Measurements from ENCODE around the gene FNDC4.
"Not testable (repeated sequence)": the region's sequence is repeated elsewhere in the genome, so short reads cannot be mapped to it uniquely, and the experiment has no call there.

The FNDC4 gene, protein sequence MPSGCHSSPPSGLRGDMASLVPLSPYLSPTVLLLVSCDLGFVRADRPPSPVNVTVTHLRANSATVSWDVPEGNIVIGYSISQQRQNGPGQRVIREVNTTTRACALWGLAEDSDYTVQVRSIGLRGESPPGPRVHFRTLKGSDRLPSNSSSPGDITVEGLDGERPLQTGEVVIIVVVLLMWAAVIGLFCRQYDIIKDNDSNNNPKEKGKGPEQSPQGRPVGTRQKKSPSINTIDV

DNA sequence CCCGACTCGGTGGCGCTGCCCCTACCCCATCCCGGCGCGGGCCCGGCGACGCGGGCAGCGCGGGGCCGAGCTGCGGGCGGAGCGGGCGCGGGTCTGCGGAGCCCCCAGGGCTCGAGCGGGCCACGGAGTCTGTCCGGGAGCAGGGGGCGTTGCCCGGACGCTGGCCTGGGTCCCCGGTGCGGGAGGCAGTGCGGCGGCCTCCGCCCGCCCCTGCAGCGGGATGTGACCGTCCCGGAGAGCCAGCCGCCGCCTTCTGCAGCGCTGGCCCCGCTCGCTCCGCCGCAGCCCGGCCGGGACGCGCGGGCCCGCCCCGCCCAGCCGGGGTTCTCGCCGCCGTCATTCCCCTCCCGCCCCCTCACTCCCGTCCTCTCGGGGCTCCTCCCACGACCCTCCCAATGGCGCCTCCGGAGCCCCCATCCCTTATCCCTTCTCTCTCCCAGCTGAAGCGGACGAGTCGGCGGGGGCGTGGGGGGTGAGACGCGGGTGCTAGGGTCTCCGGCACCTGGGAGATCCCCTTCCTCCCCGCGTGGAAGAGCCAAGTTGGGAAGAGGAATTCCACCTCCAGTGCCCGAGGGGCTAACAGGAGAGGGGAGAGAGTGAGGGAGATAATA, at the start of gene FNDC4:
Gene FNDC4, minus strand, starts transcription at position 257 of the 611 bp plus-strand sequence. CDS start 521 bp downstream, outside the sequence.
- DNase-seq (ENCODE audit: low spot score): no peak

DNA sequence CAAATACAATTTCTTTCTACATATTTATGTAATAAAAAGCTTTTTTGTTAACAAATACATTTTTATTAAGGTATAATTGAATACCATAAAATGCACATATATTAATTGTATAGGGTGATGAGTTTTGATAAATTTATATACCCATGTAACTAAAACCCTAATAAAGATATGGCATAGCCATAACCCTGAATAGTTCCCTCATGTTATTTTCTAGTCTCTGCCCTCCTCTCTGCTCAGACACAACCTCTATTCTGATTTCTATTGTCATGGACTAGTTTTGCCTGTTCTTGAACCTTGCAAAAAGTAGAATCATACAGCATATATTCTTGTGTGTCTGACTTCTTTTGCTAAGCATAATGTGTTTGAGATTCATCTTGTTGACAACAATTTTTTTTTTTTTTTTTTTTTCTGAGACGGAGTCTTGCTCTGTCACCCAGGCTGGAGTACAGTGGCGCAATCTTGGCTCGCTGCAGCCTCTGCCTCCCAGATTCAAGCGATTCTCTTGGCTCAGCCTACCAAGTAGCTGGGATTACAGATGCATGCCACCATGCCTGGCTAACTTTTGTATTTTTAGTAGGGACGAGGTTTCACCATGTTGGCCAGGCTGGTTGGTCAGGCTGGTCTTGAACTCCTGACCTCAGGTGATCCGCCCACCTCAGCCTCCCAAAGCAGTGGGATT, 49.3 kb upstream of the FNDC4 start:
- DNase-seq (ENCODE audit: low spot score): no peak

DNA sequence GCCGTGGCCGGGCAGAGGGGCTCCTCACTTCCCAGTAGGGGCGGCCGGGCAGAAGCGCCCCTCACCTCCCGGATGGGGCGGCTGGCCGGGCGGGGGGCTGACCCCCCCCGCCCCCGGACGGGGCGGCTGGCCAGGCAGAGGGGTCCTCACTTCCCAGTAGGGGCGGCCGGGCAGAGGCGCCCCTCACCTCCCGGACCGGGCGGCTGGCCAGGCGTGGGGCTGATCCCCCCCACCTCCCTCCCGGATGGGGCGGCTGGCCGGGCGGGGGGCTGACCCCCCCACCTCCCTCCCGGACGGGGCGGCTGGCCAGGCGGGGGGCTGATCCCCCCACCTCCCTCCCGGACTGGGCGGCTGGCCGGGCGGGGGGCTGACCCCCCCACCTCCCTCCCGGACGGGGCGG, 44.6 kb upstream of the FNDC4 start:
- not testable (repeated sequence) for DNase-seq (ENCODE audit: low spot score)

DNA sequence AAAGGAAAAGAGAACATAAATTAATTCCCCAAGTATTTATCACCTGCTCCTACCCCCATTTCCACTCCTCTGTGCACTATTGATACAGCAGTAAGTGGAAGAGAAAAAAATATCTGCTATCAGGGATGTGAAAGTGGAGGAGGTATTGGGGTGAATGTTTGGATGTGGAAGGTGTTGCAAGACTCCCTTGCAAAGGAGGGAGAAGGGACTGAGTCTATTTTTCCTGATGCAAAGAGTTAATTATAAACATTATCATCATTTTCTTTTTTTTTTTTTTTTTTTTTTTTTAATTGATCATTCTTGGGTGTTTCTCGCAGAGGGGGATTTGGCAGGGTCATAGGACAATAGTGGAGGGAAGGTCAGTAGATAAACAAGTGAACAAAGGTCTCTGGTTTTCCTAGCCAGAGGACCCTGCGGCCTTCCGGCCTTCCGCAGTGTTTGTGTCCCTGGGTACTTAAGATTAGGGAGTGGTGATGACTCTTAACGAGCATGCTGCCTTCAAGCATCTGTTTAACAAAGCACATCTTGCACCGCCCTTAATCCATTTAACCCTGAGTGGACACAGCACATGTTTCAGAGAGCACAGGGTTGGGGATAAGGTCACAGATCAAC, 43.9 kb upstream of the FNDC4 start:
- not testable (repeated sequence) for DNase-seq (ENCODE audit: low spot score)

DNA sequence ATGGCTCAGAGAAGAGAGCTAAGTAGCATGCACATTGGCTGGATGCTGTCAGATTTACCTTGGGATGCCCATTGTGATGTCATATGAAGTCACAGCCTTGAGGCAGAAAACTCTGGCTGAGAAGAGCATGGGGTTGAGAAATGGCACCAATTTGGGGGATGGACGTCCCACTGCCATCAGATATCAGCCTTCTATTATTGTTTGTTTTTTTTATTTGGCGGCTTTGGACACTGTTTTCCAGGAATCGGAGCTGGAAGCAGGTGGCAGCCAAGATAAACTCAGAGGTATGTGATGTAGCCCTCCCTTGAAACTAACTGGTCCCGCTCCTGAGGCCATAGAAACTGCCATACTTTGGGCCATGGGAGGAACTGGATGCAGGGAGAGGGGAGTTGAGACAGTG, 42.3 kb upstream of the FNDC4 start:
- no peak for DNase-seq (ENCODE audit: low spot score)

DNA sequence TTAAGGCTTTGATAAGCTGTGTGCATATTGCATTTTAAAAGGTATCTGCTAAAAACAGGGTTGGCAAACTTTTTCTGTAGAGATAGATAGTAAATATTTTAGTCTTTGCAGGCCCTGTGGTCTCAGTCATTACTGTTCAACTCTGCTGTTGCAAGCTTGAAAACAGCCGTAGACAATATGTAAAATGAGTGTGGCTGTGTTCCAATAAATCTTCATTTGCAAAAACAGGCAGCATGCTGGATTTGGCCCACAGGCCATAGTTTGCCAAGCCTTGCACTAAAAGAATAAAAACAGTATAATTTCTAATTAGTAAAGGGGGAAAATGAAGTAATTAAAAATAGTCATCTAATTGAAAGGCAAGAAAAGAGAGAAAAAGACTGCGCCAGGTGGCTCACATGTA, 37.0 kb upstream of the FNDC4 start:
- no peak for DNase-seq (ENCODE audit: low spot score)

DNA sequence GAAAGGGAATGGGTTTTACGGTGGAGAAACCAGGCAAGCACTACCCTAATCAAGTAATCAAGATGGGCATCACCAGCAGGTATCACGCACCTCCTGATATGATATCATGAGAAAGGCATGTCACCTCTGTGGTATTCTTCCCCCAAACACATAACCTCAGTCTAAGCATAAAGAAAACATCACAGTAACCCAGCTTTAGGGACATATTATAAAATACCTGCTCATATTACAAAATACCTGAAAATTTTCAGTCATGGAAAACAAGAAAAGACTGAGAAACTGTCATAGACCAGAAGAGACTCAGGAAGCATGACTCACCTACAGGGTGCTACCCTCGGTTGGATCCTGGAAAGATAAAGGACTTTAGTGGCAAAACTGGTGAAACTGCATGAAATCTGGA, 32.2 kb upstream of the FNDC4 start:
- no peak for DNase-seq (ENCODE audit: low spot score)

DNA sequence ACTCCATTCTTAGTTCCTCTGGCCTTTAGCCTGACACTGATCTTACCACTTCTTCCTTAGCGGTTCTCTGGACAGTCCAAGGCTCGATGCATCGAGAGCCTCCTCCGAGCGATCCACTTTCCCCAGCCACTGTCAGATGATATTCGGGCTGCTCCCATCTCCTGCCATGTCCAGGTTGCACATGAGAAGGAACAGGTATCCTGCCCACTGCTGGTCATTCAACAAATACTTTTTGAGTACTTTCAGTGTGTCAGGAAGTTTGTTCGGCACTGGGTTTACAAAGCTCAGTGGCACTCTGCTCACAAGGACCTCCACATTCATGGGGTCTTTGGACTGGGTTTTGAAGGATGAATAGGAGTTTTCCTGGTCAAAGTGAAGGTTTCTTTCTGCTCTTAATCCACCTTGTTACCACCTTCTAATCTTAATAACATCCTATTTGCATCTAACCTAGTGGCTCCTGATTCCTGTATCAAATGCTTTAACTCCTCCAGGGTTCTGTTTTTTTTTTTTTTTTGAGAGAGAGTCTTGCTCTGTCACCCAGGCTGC, 27.5 kb upstream of the FNDC4 start:
- no peak for DNase-seq (ENCODE audit: low spot score)

DNA sequence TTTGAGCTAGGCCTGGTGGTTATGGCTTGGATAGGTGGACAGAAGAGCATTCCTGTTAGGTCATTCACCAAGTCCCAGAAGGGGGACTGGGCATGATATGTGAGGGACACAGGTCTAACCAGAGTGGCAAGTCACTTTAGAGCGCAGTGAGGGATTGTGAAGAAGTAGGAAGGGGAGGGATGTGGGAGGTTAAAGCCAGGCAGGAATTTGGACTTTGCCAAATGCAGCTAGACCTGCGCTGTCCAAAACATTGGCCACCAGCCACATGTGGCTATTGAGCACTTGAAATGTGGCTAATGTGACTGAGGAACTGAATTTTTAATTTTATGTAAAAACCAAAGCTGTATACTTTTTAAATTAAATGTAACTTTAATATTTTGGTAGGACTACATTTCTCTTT, 25.3 kb upstream of the FNDC4 start:
- DNase-seq (ENCODE audit: low spot score): no peak

DNA sequence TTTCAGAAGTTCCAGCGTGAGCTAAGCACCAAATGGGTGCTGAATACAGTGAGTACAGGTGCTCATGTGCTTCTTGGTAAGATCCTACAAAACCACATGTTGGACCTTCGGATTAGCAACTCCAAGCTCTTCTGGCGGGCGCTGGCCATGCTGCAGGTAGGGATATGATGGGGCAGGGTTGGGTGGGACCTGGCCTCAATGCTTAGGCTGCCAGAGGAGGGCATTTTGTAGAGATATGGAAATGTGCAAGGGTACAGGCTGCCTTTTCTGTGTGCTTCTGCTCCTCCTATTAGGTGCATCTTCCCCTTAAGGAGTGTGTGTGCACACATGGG, 23.7 kb upstream of the FNDC4 start:
- DNase-seq (ENCODE audit: low spot score): no peak

DNA sequence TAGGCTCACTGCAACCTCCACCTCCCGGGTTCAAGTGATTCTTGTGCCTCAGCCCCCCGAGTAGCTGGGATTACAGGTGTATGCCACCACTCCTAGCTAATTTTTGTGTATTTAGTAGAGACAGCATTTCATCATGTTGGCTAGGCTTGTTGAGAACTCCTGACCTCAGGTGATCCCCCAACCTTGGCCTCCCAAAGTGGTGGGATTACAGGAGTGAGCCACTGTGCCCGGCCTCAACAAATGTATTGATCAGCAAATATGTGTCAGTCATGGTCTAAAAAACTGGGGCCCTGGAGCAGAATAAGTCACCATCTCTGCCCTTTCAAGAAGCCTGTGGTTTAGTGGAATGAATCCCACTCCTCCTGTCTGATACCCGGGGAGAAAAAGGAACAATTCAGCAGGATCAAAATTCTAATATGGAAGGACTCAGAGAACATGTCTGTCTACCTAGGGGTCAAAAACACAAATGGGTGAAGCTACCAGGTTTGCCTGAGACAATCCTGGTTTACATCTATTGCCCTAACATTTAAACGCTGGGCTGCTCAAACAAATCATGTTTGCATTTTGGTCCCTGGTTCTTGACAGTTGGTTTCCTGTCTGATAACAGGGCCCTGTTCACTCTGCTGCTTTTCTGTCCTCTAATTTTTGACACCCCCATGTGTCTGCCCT, 23.2 kb upstream of the FNDC4 start:
- no peak for DNase-seq (ENCODE audit: low spot score)

DNA sequence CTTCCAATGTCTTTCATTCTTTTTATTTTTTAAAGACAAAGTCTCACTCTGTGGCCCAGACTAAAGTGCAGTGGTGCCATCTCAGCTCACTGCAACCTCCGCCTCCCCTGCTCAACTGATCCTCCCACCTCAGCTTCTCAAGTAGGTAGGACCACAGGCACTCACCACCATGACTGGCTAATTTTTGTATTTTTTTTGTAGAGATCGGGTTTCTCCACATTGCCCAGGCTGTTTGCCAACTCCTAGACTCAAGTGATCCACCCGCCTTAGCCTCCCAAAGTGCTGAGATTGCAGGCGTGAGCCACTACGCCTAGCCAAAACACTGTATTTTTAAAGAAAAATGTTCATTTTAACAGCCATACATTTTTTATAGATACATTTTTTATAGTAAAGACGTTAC, 14.3 kb upstream of the FNDC4 start:
- DNase-seq (ENCODE audit: low spot score): no peak

DNA sequence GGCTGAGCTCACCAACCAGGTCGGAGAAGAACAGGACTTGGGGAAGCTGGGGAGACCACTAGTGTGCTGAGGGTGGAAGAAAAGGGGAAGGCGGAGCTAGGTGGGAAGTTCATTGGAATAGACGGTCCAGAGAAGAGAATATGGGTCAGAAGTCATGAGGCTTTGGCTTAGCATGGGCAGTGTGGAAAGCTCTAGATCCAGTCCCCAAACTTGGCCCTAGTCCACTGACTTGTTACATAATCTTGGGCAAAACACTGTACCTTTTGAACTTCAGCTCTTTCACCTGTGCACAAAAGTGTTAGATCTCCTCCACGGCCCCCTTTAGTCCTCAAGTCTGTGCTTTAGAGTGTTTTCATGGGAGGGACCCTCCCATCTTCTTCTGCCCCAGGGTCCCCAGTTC, 12.3 kb upstream of the FNDC4 start:
- no peak for DNase-seq (ENCODE audit: low spot score)

DNA sequence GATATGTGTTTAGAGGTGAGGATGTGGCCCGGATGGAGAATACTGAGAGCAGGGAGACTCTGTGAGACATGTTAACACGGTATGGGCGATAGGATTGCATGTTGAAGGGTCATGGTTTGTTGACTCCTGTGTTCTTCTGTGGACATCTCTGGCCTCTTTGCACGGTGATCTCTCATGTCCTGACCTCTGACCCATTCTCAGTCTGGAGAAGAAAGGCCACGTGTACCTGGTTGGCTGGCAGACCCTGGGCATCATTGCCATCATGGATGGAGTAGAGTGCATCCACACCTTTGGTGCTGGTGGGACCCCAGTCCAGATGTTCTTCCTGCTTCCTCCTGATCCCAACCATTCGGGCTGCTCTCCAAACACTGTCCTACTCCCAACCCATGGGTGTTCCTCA, 11.6 kb upstream of the FNDC4 start:
- no peak for DNase-seq (ENCODE audit: low spot score)

DNA sequence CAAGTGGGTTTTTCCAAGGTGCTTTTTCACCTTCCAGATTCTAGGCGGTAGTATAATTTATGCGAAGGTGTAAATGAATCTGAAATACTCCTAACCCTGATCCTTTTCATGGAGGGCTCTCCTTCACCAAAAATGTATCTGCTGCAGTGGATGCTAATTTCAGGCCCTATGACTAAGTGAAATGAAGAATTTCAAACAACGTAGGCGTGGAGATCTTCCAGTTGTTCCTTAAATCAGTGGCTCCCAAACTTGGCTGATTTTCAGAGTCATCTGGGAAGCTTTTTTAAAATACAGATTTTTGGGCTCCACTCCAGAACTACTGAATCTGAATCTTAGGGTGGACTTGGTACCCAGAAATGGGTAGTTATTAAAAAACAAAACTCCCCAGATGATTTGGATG, 7.1 kb upstream of the FNDC4 start:
- no peak for DNase-seq (ENCODE audit: low spot score)

DNA sequence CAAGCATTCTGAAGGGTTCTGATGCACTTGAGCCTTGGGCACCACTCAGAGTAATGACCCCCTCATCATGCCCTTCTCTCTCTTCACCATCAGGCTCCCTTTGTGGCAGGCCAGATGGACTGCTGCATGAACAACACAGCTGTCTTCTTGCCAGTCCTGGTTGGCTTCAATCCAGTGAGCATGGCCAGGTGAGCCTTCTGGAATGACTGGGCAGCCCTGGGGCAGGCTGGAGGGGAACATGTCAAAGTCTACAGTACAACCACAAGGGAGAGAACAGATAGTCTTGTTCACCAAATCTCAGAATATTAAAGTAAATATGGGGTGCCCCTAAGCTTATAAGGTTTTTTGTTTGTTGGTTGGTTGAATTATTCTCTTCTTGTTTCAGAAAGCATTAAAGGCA, 6.0 kb upstream of the FNDC4 start:
- no peak for DNase-seq (ENCODE audit: low spot score)

DNA sequence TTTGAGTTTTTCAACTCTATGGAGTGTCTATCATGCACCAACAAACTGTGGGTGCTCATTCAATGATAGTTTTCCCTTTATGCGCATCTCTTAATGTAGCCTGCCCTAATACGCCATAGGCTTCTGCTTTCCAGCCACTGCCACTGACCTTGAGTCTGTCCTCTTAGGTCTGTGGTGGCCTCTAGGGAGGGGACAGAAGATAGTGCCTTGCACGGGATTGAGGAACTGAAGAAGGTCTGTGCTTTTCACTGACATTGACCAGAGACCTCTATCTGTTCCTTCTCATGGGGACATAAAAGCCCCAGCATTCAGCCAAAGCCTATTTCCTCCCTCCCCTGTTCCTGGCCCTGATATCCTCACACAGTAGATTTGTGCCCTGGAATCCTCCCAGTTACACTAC, 4.0 kb upstream of the FNDC4 start:
- no peak for DNase-seq (ENCODE audit: low spot score)

DNA sequence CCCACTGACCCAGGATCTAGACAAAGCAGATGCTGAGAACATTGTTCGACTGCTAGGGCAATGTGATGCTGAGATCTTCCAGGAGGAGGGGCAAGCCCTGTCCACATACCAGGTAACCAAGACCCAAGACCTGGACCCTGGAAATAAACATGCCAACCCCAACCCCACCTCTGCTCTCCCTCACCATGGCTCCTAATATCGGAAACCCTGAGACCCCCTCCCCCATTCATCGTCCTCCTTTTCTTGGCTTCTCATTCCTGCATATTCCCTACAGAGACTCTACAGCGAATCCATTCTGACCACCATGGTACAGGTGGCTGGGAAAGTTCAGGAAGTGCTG, 2.3 kb upstream of the FNDC4 start:
- no peak for DNase-seq (ENCODE audit: low spot score)

DNA sequence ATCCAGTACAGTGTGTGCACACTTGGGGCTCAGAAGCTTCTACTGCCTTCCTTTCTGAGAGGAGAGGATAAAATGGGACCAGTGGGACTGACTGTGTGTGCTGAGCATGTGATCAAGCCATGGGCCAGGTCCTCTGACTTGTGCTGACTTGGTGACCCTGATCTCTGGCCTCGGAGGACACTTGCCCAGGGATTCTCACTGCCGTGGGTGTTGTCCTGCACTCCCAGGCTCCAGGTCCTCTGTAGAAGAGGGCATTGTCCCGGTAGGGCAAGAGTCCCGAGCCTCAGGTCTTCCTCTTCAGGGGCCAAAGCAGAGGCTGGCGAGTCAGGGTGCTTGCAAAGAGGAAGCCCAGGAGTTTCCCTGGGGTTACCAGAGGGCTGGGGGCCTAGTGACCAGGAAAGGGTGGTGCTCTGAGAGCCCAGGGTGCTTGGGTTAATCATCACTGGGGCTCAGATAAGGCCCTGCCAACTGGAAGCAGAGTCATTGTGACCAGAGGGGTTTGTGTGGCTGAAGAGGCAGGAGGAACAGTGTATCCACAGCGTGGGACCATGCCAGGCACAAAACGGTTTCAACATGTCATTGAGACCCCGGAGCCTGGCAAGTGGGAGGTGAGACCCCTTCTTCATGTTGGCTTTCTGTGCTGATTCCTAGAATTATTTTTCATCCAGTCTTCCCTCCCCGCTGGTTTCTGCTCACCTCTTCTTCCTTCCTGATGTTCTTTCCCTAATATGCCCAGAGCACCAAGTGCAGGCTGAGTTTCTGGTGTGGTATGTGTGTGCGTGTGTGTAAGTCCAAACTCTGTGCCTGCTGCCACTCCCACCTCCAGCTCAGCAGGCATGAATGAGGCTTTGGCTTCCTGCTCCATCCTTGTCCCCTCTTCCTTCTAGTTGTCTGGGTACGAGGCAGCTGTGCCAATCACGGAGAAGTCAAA, 1.6 kb upstream of the FNDC4 start, which contains the start of gene GCKR:
Gene GCKR, plus strand, starts transcription at position 483 of the 931 bp plus-strand sequence. Its CDS starts 66 bp downstream, at position 549.
- DNase-seq (ENCODE audit: low spot score): no peak

DNA sequence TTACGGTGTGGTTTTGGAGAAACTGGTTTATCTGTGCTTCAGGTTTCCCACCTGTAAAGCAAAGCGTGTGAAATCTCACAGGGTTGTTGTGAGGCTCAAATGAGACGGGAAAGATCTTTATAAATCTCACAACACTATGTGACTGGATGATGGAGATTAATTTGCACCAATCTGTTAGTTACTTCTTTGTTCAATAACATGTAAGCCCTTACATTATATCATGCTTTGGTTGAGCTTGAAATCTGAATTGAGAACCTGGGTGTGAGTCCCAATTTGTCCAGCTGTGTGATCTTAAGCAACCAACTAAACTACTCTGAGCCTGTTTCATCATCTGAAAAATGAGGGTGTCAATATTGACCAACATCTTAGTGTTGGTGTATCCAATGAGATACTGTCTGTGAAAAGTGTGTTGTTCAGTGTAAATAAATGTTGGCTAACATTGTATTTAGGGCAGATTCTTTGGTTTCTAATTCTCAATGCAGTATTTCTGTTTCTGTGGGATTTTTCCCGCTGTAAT, 898 bp upstream of the FNDC4 start:
- DNase-seq (ENCODE audit: low spot score): no peak

DNA sequence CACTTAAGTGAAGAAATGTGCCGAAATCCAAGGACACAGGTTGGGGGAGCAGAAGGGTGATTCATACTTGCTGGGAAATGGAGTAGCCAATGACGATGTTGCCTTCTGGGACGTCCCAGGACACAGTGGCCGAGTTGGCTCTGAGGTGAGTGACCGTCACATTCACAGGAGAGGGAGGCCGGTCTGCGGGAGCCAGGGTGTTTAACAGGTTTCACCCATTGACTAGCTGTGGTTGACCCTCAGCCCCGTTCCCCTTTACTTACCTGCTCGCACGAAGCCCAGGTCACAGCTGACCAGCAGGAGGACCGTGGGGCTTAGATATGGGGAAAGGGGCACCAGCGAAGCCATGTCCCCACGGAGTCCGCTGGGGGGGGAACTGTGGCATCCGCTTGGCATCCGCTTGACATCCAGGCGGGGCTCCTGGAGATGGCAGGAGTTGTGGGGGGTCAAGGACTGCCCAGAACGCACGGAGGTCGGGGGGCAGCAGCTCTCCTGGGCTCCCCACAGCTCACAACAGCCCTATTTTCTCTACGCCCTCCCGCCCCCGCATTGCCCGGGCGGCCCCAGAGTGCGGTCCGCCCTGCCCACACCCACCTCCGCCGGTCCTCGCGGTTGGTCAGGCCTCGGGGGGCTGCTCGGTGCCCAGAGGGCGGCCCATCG, 586 bp downstream of the FNDC4 start:
- DNase-seq (ENCODE audit: low spot score): no peak
